ENCODE results near the gene IFI27L1.

The IFI27L1 gene

GRCh38 chr14:94100847-94101246, 19.7 kb downstream of the IFI27L1 start:
- Histone ChIP-seq H3K18ac (ENCODE audit: low read length) (no peak overlapping the region), H3K27me3 (ENCODE audit: insufficient read depth, low read length, poor library complexity) (no peaks in the 10 kb centered on the region), H3K79me1 (ENCODE audit: low read length) (no peaks in the 10 kb centered on the region), H3K4me1 (ENCODE audit: control insufficient read depth, low read depth, low read length) (no peaks in the 10 kb centered on the region), H3K27ac (ENCODE audit: low read depth, low read length) (no peak overlapping the region), H2BK15ac (replicated peaks; ENCODE audit: low read depth) (no peak overlapping the region), H3K9ac (ENCODE audit: low read length) (no peak overlapping the region), H2AK5ac (ENCODE audit: low read length) (no peak overlapping the region), H3K4me3 (ENCODE audit: low read length) (no peak overlapping the region), H4K8ac (ENCODE audit: low read depth, low read length) (no peak overlapping the region), H4K5ac (ENCODE audit: low read length) (no peak overlapping the region), H2BK5ac (ENCODE audit: low read length) (no peak overlapping the region), H3K79me2 (ENCODE audit: control insufficient read depth, insufficient read depth, low read length) (no peaks in the 10 kb centered on the region), H3K4me2 (ENCODE audit: low read length) (no peak overlapping the region), H2BK120ac (ENCODE audit: low read depth, low read length) (no peak overlapping the region), H3K4ac (ENCODE audit: low read depth, low read length) (no peak overlapping the region), H3K56ac (ENCODE audit: low read length) (no peak overlapping the region), H3K36me3 (ENCODE audit: control insufficient read depth, insufficient read depth, low read length) (no peaks in the 10 kb centered on the region), H3K23ac (ENCODE audit: low read length) (no peak overlapping the region)
- DNase-seq: peak; percentile 57
- WGBS (ENCODE audit: extremely low coverage, insufficient coverage, low lambda C conversion rate): no CpG with 5 or more reads among the region's 4 CpGs

DNA sequence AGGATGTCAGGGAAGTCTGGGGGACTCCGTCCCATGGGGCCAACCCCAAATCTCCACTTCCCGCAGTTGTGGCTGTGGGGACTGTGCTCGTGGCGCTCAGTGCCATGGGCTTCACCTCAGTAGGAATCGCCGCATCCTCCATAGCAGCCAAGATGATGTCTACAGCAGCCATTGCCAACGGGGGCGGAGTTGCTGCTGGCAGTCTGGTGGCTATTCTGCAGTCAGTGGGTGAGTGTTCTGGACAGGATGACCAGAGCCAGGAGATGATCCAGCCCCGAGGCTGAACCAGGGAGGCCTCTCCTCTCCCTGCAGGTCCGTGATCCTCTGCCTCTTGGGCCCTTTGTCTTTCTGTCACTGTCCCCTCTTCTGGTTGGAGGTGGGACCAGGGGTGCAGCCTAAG, 20.6 kb downstream of the IFI27L1 start:
- Histone ChIP-seq H2BK15ac (replicated peaks; ENCODE audit: low read depth) (no peak overlapping the region), H3K36me3 (ENCODE audit: control insufficient read depth, insufficient read depth, low read length) (no peaks in the 10 kb centered on the region), H3K9ac (ENCODE audit: low read length) (no peak overlapping the region), H2BK5ac (ENCODE audit: low read length) (no peak overlapping the region), H3K27ac (ENCODE audit: low read depth, low read length) (no peak overlapping the region), H4K8ac (ENCODE audit: low read depth, low read length) (no peak overlapping the region), H2AK5ac (ENCODE audit: low read length) (no peak overlapping the region), H2BK120ac (ENCODE audit: low read depth, low read length) (no peak overlapping the region), H3K23ac (ENCODE audit: low read length) (no peak overlapping the region), H3K56ac (ENCODE audit: low read length) (no peak overlapping the region), H3K4me3 (ENCODE audit: low read length) (no peak overlapping the region), H3K4me1 (ENCODE audit: control insufficient read depth, low read depth, low read length) (no peaks in the 10 kb centered on the region), H3K27me3 (ENCODE audit: insufficient read depth, low read length, poor library complexity) (no peaks in the 10 kb centered on the region), H4K5ac (ENCODE audit: low read length) (no peak overlapping the region), H3K79me1 (ENCODE audit: low read length) (no peaks in the 10 kb centered on the region), H3K4me2 (ENCODE audit: low read length) (no peak overlapping the region), H3K4ac (ENCODE audit: low read depth, low read length) (no peak overlapping the region), H3K18ac (ENCODE audit: low read length) (no peak overlapping the region), H3K79me2 (ENCODE audit: control insufficient read depth, insufficient read depth, low read length) (no peaks in the 10 kb centered on the region)
- DNase-seq: no peak
- no CpG with 5 or more reads among the region's 10 CpGs for WGBS (ENCODE audit: extremely low coverage, insufficient coverage, low lambda C conversion rate)

DNA sequence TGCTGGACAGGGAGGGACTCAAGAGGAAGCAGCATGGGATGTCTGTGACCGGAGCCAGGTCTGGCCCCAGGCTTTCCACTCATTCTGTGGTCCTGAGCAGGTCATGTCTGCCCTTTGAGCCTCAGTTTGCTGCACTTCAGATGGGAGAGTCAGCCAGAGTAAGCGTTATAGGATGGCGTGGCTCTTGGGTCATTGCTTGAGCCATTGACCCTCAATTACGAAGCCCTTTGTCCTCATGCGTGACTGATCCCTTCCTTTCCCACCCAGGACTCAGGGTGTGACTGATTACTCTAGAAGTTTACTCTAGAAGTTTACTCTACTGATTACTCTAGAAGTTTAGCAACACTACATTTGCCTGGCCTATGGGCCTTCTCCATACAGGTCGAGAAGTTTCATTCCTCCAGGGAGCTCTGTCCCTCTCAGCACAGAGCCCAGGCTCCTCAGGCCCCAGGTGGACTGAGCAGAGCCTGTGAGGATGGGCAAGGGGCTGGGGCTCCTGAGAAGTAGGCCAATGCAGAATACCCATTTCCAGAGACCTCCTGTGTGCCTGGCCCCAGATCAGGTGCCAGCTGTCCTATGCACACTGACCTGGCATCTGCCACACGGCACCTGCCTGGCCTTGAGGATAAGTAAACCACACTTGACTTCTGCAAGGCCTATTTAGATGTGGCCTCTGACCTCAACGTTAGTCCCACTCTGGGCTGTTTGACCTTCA, 21.8 kb downstream of the IFI27L1 start:
- Histone ChIP-seq H3K27me3 (ENCODE audit: insufficient read depth, low read length, poor library complexity) (no peaks in the 10 kb centered on the region), H2BK5ac (ENCODE audit: low read length) (no peak overlapping the region), H3K4me3 (ENCODE audit: low read length) (no peak overlapping the region), H3K18ac (ENCODE audit: low read length) (no peak overlapping the region), H3K79me1 (ENCODE audit: low read length) (no peaks in the 10 kb centered on the region), H2BK120ac (ENCODE audit: low read depth, low read length) (no peak overlapping the region), H3K36me3 (ENCODE audit: control insufficient read depth, insufficient read depth, low read length) (no peaks in the 10 kb centered on the region), H3K9ac (ENCODE audit: low read length) (no peak overlapping the region), H3K4me1 (ENCODE audit: control insufficient read depth, low read depth, low read length) (no peaks in the 10 kb centered on the region), H4K8ac (ENCODE audit: low read depth, low read length) (no peak overlapping the region), H3K23ac (ENCODE audit: low read length) (no peak overlapping the region), H2BK15ac (replicated peaks; ENCODE audit: low read depth) (no peak overlapping the region), H2AK5ac (ENCODE audit: low read length) (no peak overlapping the region), H3K79me2 (ENCODE audit: control insufficient read depth, insufficient read depth, low read length) (no peaks in the 10 kb centered on the region), H3K4me2 (ENCODE audit: low read length) (no peak overlapping the region), H4K5ac (ENCODE audit: low read length) (no peak overlapping the region), H3K27ac (ENCODE audit: low read depth, low read length) (no peak overlapping the region), H3K4ac (ENCODE audit: low read depth, low read length) (no peak overlapping the region), H3K56ac (ENCODE audit: low read length) (no peak overlapping the region)
- no CpG with 5 or more reads among the region's 8 CpGs for WGBS (ENCODE audit: extremely low coverage, insufficient coverage, low lambda C conversion rate)
- no peak for DNase-seq

DNA sequence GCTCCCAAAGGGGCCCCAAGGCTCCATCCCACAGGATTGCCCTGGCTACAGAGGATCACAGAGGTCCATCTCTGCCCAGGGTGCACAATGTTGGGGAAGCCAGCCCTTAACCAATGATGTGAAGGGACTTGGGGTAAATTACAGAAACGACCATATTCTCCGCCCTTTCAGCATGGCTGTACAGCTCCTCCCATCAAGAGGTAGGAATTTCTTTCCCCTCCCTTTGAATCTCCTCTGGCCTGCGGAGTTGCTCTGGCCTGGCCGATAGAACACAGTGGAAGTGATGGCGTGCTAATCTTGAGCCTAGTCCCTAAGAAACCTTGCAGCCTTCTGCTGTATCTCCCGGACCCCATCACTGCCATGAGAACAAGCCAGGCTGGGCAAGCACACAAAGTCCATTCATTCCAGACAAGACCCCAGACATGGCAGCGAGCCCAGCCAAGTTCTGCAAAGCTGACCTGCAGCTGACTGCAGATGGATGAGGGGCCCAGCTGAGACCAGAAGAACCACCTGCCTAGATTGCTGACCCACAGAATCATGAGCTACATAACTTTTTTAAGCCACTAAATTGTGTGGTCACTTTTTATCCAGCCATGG, 22.5 kb downstream of the IFI27L1 start:
- Histone ChIP-seq H3K4me1 (ENCODE audit: control insufficient read depth, low read depth, low read length) (no peaks in the 10 kb centered on the region), H2BK120ac (ENCODE audit: low read depth, low read length) (no peak overlapping the region), H3K27ac (ENCODE audit: low read depth, low read length) (no peak overlapping the region), H3K27me3 (ENCODE audit: insufficient read depth, low read length, poor library complexity) (no peaks in the 10 kb centered on the region), H4K8ac (ENCODE audit: low read depth, low read length) (no peak overlapping the region), H3K4ac (ENCODE audit: low read depth, low read length) (no peak overlapping the region), H2AK5ac (ENCODE audit: low read length) (no peak overlapping the region), H3K23ac (ENCODE audit: low read length) (no peak overlapping the region), H2BK5ac (ENCODE audit: low read length) (no peak overlapping the region), H3K4me3 (ENCODE audit: low read length) (no peak overlapping the region), H3K36me3 (ENCODE audit: control insufficient read depth, insufficient read depth, low read length) (no peaks in the 10 kb centered on the region), H3K79me1 (ENCODE audit: low read length) (no peaks in the 10 kb centered on the region), H3K9ac (ENCODE audit: low read length) (no peak overlapping the region), H3K56ac (ENCODE audit: low read length) (no peak overlapping the region), H3K79me2 (ENCODE audit: control insufficient read depth, insufficient read depth, low read length) (no peaks in the 10 kb centered on the region), H3K4me2 (ENCODE audit: low read length) (no peak overlapping the region), H2BK15ac (replicated peaks; ENCODE audit: low read depth) (no peak overlapping the region), H3K18ac (ENCODE audit: low read length) (no peak overlapping the region), H4K5ac (ENCODE audit: low read length) (no peak overlapping the region)
- WGBS (ENCODE audit: extremely low coverage, insufficient coverage, low lambda C conversion rate): no CpG with 5 or more reads among the region's 7 CpGs
- no peak for DNase-seq

DNA sequence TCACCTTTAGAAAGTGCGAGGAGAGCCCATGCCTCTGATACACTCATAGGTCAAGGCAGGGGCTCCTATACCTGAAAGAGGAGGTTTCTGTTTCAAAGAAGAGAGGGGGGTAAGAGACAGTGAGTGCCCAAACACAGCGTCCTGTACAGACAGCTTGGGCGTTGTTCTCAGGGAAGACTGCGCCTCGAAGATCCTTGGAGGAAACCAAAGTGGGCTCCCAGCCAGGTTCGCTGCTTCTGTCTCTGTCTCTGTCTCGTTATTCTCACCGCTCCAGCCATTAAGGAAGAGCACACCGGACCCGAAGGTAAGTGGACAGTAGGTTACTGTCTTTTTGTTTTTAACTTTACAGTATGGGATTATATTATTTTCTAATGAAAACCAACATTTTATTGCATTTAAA, 23.6 kb downstream of the IFI27L1 start:
- Histone ChIP-seq H2BK5ac (ENCODE audit: low read length) (no peak overlapping the region), H3K18ac (ENCODE audit: low read length) (no peak overlapping the region), H4K5ac (ENCODE audit: low read length) (no peak overlapping the region), H3K27me3 (ENCODE audit: insufficient read depth, low read length, poor library complexity) (no peaks in the 10 kb centered on the region), H3K79me1 (ENCODE audit: low read length) (no peaks in the 10 kb centered on the region), H3K23ac (ENCODE audit: low read length) (no peak overlapping the region), H3K56ac (ENCODE audit: low read length) (no peak overlapping the region), H4K8ac (ENCODE audit: low read depth, low read length) (no peak overlapping the region), H2BK15ac (replicated peaks; ENCODE audit: low read depth) (no peak overlapping the region), H2AK5ac (ENCODE audit: low read length) (no peak overlapping the region), H3K27ac (ENCODE audit: low read depth, low read length) (no peak overlapping the region), H3K36me3 (ENCODE audit: control insufficient read depth, insufficient read depth, low read length) (no peaks in the 10 kb centered on the region), H3K9ac (ENCODE audit: low read length) (no peak overlapping the region), H3K4me1 (ENCODE audit: control insufficient read depth, low read depth, low read length) (no peaks in the 10 kb centered on the region), H3K4me3 (ENCODE audit: low read length) (no peak overlapping the region), H3K4me2 (ENCODE audit: low read length) (no peak overlapping the region), H3K4ac (ENCODE audit: low read depth, low read length) (no peak overlapping the region), H3K79me2 (ENCODE audit: control insufficient read depth, insufficient read depth, low read length) (no peaks in the 10 kb centered on the region), H2BK120ac (ENCODE audit: low read depth, low read length) (no peak overlapping the region)
- no CpG with 5 or more reads among the region's 10 CpGs for WGBS (ENCODE audit: extremely low coverage, insufficient coverage, low lambda C conversion rate)
- DNase-seq: no peak

GRCh38 chr14:94109915-94110250, 28.8 kb downstream of the IFI27L1 start:
- Histone ChIP-seq H3K4me1 (ENCODE audit: control insufficient read depth, low read depth, low read length) (no peaks in the 10 kb centered on the region), H2AK5ac (ENCODE audit: low read length) (no peak overlapping the region), H2BK15ac (replicated peaks; ENCODE audit: low read depth) (no peak overlapping the region), H2BK5ac (ENCODE audit: low read length) (no peak overlapping the region), H3K23ac (ENCODE audit: low read length) (no peak overlapping the region), H4K5ac (ENCODE audit: low read length) (no peak overlapping the region), H3K4ac (ENCODE audit: low read depth, low read length) (no peak overlapping the region), H3K4me3 (ENCODE audit: low read length) (no peak overlapping the region), H2BK120ac (ENCODE audit: low read depth, low read length) (no peak overlapping the region), H3K27me3 (ENCODE audit: insufficient read depth, low read length, poor library complexity) (no peaks in the 10 kb centered on the region), H3K4me2 (ENCODE audit: low read length) (no peak overlapping the region), H3K18ac (ENCODE audit: low read length) (no peak overlapping the region), H3K9ac (ENCODE audit: low read length) (no peak overlapping the region), H3K36me3 (ENCODE audit: control insufficient read depth, insufficient read depth, low read length) (no peaks in the 10 kb centered on the region), H3K79me2 (ENCODE audit: control insufficient read depth, insufficient read depth, low read length) (no peaks in the 10 kb centered on the region), H3K27ac (ENCODE audit: low read depth, low read length) (no peak overlapping the region), H3K56ac (ENCODE audit: low read length) (no peak overlapping the region), H3K79me1 (ENCODE audit: low read length) (no peaks in the 10 kb centered on the region), H4K8ac (ENCODE audit: low read depth, low read length) (no peak overlapping the region)
- DNase-seq: no peak
- no CpG with 5 or more reads among the region's 2 CpGs for WGBS (ENCODE audit: extremely low coverage, insufficient coverage, low lambda C conversion rate)
